ENCODE data around the gene CLIP4. TPM values are rescaled to one million over a fixed set of nuclear protein-coding genes. Genes with fewer than 3 reads are reported as not detected.

The CLIP4 gene
- total RNA-seq, 1 donor: 73.5 TPM

DNA sequence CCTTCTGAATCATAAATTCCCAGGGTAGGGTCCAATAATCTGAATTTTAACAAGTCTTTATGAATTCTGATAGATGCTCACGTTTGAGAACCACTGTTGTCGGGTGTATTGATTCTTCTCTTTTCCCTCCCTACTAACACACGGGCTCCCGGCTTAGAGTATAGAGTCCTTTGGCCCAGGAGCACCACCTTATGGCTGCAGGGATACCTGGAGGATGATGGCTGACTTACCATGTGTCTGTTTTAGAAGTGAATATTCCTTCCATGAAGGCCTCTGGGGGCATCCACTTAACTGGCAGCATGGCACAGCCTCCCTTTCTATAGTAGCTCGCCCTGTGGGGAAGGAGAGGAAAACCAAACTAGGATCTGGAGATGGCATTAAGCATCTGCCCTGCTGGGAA, 91.7 kb downstream of the CLIP4 start:
- no peak overlapping the region for H3K4me3 ChIP-seq (ENCODE audit: low read depth, low read length)

GRCh38 chr2:29207352-29208148, 92.3 kb downstream of the CLIP4 start:
- no peak for DNase-seq (ENCODE audit: low read depth)
- TF ChIP-seq CTCF (IDR thresholded peaks at IDR 0.05; ENCODE audit: insufficient read depth, low read length): no peak
- H3K4me3 ChIP-seq (ENCODE audit: low read depth, low read length): no peak overlapping the region

More for the DNA sequence above, 91.7 kb downstream of the CLIP4 start:
- no peak for TF ChIP-seq CTCF (IDR thresholded peaks at IDR 0.05; ENCODE audit: insufficient read depth, low read length)
- DNase-seq (ENCODE audit: low read depth): no peak

DNA sequence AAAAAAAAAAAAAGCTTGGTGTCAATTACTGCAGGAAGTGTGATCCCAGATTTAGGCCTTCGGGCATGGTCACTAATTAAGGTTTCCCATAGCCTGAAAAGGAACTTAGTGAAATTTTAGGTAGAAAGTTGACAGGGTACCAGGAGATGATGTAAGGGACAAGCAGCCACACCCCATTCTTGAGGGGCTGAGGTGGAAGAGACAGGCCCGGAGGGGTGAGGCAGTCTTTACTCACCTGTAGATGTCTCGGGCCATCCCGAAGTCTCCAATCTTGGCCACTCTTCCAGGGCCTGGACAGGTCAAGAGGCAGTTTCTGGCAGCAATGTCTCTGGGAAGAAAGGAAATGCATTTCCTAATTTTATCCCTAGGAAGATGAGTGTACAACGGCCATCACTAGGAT, 94.3 kb downstream of the CLIP4 start:
- DNase-seq (ENCODE audit: low read depth): no peak
- no peak for TF ChIP-seq CTCF (IDR thresholded peaks at IDR 0.05; ENCODE audit: insufficient read depth, low read length)

DNA sequence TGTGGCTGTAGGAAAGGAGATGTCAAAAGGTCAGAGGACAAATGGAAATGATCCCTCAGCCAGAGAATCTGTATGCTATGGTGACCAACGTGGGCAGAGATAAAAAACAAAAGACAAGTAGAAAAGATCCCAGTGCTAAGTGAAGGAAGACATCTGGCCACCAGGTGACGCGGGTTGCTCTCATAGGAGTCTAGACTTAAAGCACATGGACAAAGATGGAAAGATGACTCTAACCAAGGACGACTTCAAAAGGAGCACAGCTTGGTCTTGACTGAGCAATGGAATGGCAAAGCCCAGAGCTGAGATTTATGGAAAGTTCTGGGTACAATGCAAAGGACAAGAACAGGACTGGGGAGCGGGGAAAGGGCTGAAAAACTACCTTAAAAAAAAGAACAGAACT, 96.8 kb downstream of the CLIP4 start:
- no peak for DNase-seq (ENCODE audit: low read depth)
- no peak for TF ChIP-seq CTCF (IDR thresholded peaks at IDR 0.05; ENCODE audit: insufficient read depth, low read length)
- no peak overlapping the region for H3K4me3 ChIP-seq (ENCODE audit: low read depth, low read length)

More for the DNA sequence above, 94.3 kb downstream of the CLIP4 start:
- H3K4me3 ChIP-seq (ENCODE audit: low read depth, low read length): no peak overlapping the region

GRCh38 chr2:29213888-29214291, 98.7 kb downstream of the CLIP4 start:
- no peak for DNase-seq (ENCODE audit: low read depth)
- no peak for TF ChIP-seq CTCF (IDR thresholded peaks at IDR 0.05; ENCODE audit: insufficient read depth, low read length)
- no peak overlapping the region for H3K4me3 ChIP-seq (ENCODE audit: low read depth, low read length)

DNA sequence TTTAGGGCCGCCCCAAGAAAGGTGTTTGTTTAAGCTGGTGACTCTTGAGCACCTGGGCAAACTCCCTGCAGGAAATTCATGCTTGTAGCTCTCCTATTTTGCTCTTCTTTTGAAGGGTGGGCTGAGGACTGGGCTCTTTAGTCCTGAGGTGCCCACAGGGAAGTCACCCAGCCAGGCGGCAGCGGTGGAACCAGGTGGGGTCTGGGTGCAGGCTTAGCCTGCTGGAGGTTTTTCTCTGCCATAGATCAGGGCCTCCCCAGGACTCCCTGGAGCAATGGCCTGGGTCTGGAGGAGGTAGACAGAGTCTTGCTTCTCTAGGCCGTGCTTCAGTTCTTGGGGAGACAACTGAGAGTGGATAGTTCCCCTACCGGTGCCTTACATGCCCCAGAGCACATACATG, 99.9 kb downstream of the CLIP4 start:
- DNase-seq (ENCODE audit: low read depth): no peak
- H3K4me3 ChIP-seq (ENCODE audit: low read depth, low read length): no peak overlapping the region
- no peak for TF ChIP-seq CTCF (IDR thresholded peaks at IDR 0.05; ENCODE audit: insufficient read depth, low read length)

Measured in fibroblast of the aortic adventitia (primary cell).